AG04450 (cell line): ENCODE results near the gene SNX30. TPM values are rescaled to one million over a fixed set of nuclear protein-coding genes. Genes with fewer than 3 reads are reported as not detected.

ENCODE experiments used
- CTCF ChIA-PET: fragments of 300-600, 350-600 bp; formaldehyde crosslinking; extraction: SDS; loops from one replicate; lab custom pipeline; 2022; ENCODE audit warnings: antibody characterized with exemption, inconsistent platforms; lab: Charles Lee
- POLR2A ChIA-PET: fragments of 350-600 bp; formaldehyde crosslinking; extraction: SDS; loops from one replicate; lab custom pipeline; 2021; ENCODE audit warnings: antibody characterized with exemption, inconsistent platforms; lab: Yijun Ruan, JAX
- DNase-seq: peaks from one replicate; pipeline ENCODE4 v3.0.0-alpha.2; 2011; ENCODE audit warnings: low read depth, low spot score
- H3K27ac ChIP-seq: one replicate; pipeline ENCODE4 v1.5.1; 2012; ENCODE audit warnings: low read depth, low read length, control low read depth
- H3K27me3 ChIP-seq: one replicate; pipeline ENCODE4 v1.6.0; 2012; ENCODE audit warnings: low read length; ENCODE audit not compliant: control insufficient read depth, insufficient read depth
- H3K4me3 ChIP-seq: 2 replicates; pipeline ENCODE4 v1.5.1; 2011; ENCODE audit warnings: mild to moderate bottlenecking, low read depth, low read length, control low read depth
- H3K9me3 ChIP-seq: 2 replicates; pipeline ENCODE4 v1.5.1; 2012; ENCODE audit warnings: low read length; ENCODE audit not compliant: control insufficient read depth, insufficient read depth
- polyA plus RNA-seq: library from polyadenylated mRNA; depleted of rRNA; stranded (reverse); fragments of >200 nt; gene quantifications from 2 replicates; pipeline ENCODE4 v1.2.3, GENCODE V29; 2011
- TF ChIP-seq, protein P1 (sequence below): IDR thresholded peaks from 2 replicates; pipeline ENCODE4 v1.5.1; 2011; ENCODE audit warnings: low read depth, low read length, control low read depth, inconsistent platforms

Gene SNX30
- polyA plus RNA-seq, 1 experiment: 11.5 TPM

DNA sequence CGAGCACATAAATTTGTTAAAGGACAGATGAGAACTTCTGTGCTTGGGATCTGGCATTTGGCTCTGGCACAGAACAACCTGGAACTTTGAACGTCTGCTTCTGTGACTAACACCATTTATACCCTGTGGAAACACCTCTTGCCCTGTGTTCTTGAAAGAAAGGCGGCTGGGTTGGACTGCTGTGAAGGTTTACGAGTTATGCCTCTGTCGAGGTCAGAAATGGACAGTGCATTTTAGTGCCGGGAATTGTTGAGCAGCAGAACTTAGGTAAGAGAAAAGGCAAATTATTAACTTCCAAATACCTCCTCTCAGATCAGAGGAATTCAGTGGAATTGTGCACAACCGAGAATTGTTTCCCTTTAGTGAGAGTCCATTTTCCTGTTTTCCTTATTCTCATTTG lies 18.6 kb upstream of the SNX30 start:
- ChIA-PET POLR2A (no interaction called here), CTCF (no interaction called here)
- Histone ChIP-seq H3K27me3 (peaks cover 2% of the 10 kb centered on the region), H3K27ac (no peak overlapping the region), H3K9me3 (no peaks in the 10 kb centered on the region), H3K4me3 (no peak overlapping the region)
- no peak for DNase-seq
- TF ChIP-seq, protein P1, sequence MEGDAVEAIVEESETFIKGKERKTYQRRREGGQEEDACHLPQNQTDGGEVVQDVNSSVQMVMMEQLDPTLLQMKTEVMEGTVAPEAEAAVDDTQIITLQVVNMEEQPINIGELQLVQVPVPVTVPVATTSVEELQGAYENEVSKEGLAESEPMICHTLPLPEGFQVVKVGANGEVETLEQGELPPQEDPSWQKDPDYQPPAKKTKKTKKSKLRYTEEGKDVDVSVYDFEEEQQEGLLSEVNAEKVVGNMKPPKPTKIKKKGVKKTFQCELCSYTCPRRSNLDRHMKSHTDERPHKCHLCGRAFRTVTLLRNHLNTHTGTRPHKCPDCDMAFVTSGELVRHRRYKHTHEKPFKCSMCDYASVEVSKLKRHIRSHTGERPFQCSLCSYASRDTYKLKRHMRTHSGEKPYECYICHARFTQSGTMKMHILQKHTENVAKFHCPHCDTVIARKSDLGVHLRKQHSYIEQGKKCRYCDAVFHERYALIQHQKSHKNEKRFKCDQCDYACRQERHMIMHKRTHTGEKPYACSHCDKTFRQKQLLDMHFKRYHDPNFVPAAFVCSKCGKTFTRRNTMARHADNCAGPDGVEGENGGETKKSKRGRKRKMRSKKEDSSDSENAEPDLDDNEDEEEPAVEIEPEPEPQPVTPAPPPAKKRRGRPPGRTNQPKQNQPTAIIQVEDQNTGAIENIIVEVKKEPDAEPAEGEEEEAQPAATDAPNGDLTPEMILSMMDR: no peak

DNA sequence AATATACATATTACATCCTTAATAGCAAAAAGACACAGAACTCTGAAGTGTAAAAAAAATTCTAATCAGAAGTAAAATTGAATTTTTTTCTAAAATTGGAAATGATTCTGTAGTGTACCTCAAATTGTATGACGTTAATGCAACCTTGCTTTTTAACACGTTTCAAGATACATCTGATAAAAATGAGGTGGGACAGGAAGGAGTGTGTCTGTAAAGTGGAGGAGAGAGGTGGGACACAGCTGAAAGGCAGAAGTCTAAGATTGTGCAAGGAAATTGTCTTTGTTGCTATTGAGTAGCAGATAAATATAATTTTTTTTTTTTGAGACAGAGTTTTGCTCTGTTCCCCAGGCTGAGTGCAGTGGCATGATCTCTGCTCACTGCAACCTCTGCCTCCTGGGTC lies 15.7 kb upstream of the SNX30 start:
- POLR2A ChIA-PET: no interaction called here
- Histone ChIP-seq H3K9me3 (no peaks in the 10 kb centered on the region), H3K4me3 (no peak overlapping the region), H3K27me3 (no peaks in the 10 kb centered on the region), H3K27ac (no peak overlapping the region)
- DNase-seq: no peak
- TF ChIP-seq, protein P1: no peak
- CTCF ChIA-PET: no interaction called here

DNA sequence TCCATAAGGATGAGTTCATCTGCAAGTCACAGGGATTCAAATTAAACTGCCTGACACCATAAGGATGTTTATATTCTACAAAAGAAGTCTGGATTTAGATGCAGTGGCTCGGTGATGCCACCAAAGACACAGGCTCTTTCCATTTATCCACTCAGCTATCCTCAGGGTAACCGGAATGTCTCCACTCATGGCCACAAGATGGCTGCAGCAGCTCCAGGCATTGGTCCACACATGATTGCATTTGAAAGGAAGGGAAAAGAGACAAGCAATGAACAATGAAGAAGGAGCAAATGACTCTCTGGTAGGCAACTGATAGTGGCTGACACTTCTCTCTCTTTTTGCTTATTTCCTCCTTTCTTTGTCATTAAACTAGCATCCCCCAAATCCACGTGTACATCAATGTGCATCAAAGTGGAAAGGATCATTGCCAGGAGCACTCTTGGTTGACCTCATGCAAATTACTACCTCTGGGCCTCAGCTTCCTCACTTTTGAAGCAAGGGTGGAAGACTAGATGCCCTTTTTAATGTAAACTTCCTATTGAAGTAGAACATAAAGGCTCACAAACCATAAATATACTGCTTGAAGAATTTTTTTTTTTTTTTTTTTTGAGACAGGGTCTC lies 7.2 kb upstream of the SNX30 start:
- TF ChIP-seq, protein P1: peak; percentile 22; the same call in 1 of the 2 replicates
- H3K27me3 ChIP-seq: peaks cover 3% of the 10 kb centered on the region
- no peak for DNase-seq
- H3K4me3 ChIP-seq: no peak overlapping the region
- ChIA-PET POLR2A (no interaction called here), CTCF (interaction anchor here (0.6 to 1.1 kb wide), 2 partner anchors 132 to 311 kb away, joined by 3 to 4 read pairs; no protein-coding TSS in a partner anchor)
- no peak overlapping the region for H3K27ac ChIP-seq
- peaks cover 4% of the 10 kb centered on the region; the same call in 1 of the 2 replicates for H3K9me3 ChIP-seq

DNA sequence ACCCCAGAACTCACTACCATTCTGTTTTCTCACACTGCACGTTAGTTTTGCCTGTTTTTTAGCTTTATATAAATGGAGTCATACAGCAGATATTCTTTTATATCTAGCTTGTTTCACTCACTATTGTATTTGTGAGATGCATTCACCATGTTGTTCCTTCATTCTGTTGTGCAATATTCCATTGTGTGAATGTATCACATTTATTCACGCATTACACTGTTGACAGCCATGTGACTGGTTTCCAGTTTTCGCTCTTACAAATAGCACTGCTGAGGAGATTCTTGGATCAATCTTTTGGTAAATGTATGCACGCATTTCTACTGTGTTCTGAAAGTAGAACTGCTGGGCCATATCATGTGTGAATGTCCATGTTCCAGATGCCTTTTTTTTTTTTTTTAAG lies 6.4 kb upstream of the SNX30 start:
- Histone ChIP-seq H3K27ac (no peak overlapping the region), H3K27me3 (peaks cover 3% of the 10 kb centered on the region), H3K4me3 (no peak overlapping the region), H3K9me3 (peaks cover 4% of the 10 kb centered on the region; the same call in 1 of the 2 replicates)
- no peak for DNase-seq
- TF ChIP-seq, protein P1: no peak
- CTCF ChIA-PET: no interaction called here
- POLR2A ChIA-PET: no interaction called here

DNA sequence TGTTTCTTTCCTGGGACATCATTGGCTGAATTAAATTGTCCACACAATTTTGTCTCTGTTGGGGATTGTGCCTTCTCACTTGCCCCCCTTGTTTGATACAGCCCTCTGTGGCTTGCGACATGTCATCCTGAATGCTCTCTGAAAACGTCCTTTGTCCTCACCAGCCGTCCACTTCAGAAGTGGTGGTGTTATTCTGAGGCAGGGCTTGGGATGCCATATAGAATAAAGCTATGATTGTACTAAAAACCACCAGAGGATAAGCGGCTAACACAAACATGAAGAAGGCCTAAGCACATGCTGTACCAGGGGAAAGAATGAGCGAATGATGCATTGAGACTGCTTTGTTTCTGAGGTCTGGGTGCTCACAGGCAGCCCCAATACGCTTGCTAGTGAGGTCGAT lies 3.5 kb upstream of the SNX30 start:
- Histone ChIP-seq H3K27me3 (peaks cover 3% of the 10 kb centered on the region), H3K9me3 (no peaks in the 10 kb centered on the region), H3K27ac (no peak overlapping the region), H3K4me3 (no peak overlapping the region)
- POLR2A ChIA-PET: no interaction called here
- CTCF ChIA-PET: interaction anchor here (0.6 kb wide), 2 partner anchors 46 to 156 kb away, joined by 3 to 4 read pairs; no protein-coding TSS in a partner anchor
- TF ChIP-seq, protein P1: no peak
- no peak for DNase-seq
